AG09319 (cell line): ENCODE data around the gene SUMF1.
A peak's percentile ranks its signal among the peaks of the same experiment; 100 is the strongest.

Experiments used
- DNase-seq: peaks from one replicate; pipeline ENCODE4 v3.0.0-alpha.2; 2010; ENCODE audit warnings: low read depth; ENCODE audit errors: extremely low read depth
- CTCF ChIP-seq: IDR thresholded peaks from 2 replicates; pipeline ENCODE4 v1.5.1; 2011; ENCODE audit warnings: low read depth, mild to moderate bottlenecking, inconsistent platforms, low read length, moderate library complexity

The SUMF1 gene

GRCh38 chr3:4343258-4343657 is 123.8 kb downstream of the SUMF1 start:
- peak; percentile 51 for DNase-seq
- TF ChIP-seq CTCF, result no peak

GRCh38 chr3:4341336-4341675 is 125.8 kb downstream of the SUMF1 start:
- TF ChIP-seq CTCF, result no peak
- no peak for DNase-seq

- no peak for DNase-seq
- TF ChIP-seq CTCF, result no peak
Measured at GRCh38 chr3:4340411-4341335, 126.4 kb downstream of the SUMF1 start.

GRCh38 chr3:4340077-4340410 is 127.0 kb downstream of the SUMF1 start:
- TF ChIP-seq CTCF, result no peak
- no peak for DNase-seq

- no peak for TF ChIP-seq CTCF
- DNase-seq, result no peak
Measured at GRCh38 chr3:4338751-4339150, 128.3 kb downstream of the SUMF1 start.

- TF ChIP-seq CTCF, result no peak
- no peak for DNase-seq
Measured at GRCh38 chr3:4336850-4337546, 130.1 kb downstream of the SUMF1 start.

GRCh38 chr3:4335840-4336562 is 131.1 kb downstream of the SUMF1 start:
- no peak for DNase-seq
- TF ChIP-seq CTCF, result no peak
